Measurements from ENCODE around the gene ZNF217. TPM values are rescaled to one million over a fixed set of nuclear protein-coding genes. Genes with fewer than 3 reads are reported as not detected.
"Not testable (repeated sequence)": the region's sequence is repeated elsewhere in the genome, so short reads cannot be mapped to it uniquely, and the experiment has no call there.

The ZNF217 gene
- polyA plus RNA-seq, 3 donors, result 10.5 to 41.5 (median 24.4) TPM

GRCh38 chr20:53551719-53552571, 41.7 kb downstream of the ZNF217 start:
- Mint-ChIP-seq H3K36me3 (peaks cover 0 to 12% of the 10 kb centered on the region in 2 donors), H3K27ac (peak overlapping the region in 1 of 7 donors; percentile 63)
- H2AFZ ChIP-seq (ENCODE audit: insufficient read depth, low read depth, low read length, poor library complexity, severe bottlenecking); H3K4me3 Mint-ChIP-seq; H3K36me3 ChIP-seq (replicated peaks in 1 of 2; ENCODE audit: control insufficient read depth in 1 of 2, insufficient read depth in 2 of 2, low read length in 2 of 2); H4K20me1 ChIP-seq (ENCODE audit: insufficient read depth, low read length); H3K9me3 ChIP-seq (replicated peaks in 1 of 2; ENCODE audit: control insufficient read depth in 1 of 2, insufficient read depth in 1 of 2, low read length in 2 of 2); DNase-seq; H3K4me2 ChIP-seq (replicated peaks; ENCODE audit: extremely low read depth, low read length, poor library complexity, severe bottlenecking); H3K27ac ChIP-seq (ENCODE audit: low read depth in 1 of 2, low read length in 2 of 2); H3K27me3 Mint-ChIP-seq (ENCODE audit: low read depth in 3 of 3); H3K27me3 ChIP-seq (ENCODE audit: control insufficient read depth in 2 of 2, insufficient read depth in 2 of 2, low read length in 2 of 2); H3K9me3 Mint-ChIP-seq; H3K9ac ChIP-seq (ENCODE audit: insufficient read depth, low read length, poor library complexity, severe bottlenecking); H3K4me1 Mint-ChIP-seq; H3K4me1 ChIP-seq (ENCODE audit: control insufficient read depth in 1 of 2, insufficient read depth in 2 of 2, low read length in 2 of 2); H3K4me3 ChIP-seq (replicated peaks in 1 of 3; ENCODE audit: low read depth in 2 of 3, low read length in 3 of 3); intact Hi-C loops (cut with micrococcal nuclease); H3K79me2 ChIP-seq (ENCODE audit: insufficient read depth, low read length): not testable (repeated sequence)
- 91% methylated on average over 4 of the region's 12 CpGs for WGBS (ENCODE audit: insufficient coverage)

GRCh38 chr20:53550280-53551187, 43.1 kb downstream of the ZNF217 start:
- no peak overlapping the region for H3K4me3 ChIP-seq (replicated peaks in 1 of 3; ENCODE audit: low read depth in 2 of 3, low read length in 3 of 3)

More at GRCh38 chr20:53550280-53551187, 43.1 kb downstream of the ZNF217 start:
- H2AFZ ChIP-seq (ENCODE audit: insufficient read depth, low read depth, low read length, poor library complexity, severe bottlenecking), result no peak overlapping the region
- no peak overlapping the region for H3K4me2 ChIP-seq (replicated peaks; ENCODE audit: extremely low read depth, low read length, poor library complexity, severe bottlenecking)
- H3K79me2 ChIP-seq (ENCODE audit: insufficient read depth, low read length), result no peaks in the 10 kb centered on the region
- H3K27me3 Mint-ChIP-seq (ENCODE audit: low read depth in 3 of 3), result peaks cover 0 to 5% (median 2%) of the 10 kb centered on the region in 3 donors
- peaks cover 0 to 6% (median 0%) of the 10 kb centered on the region in 7 donors for H3K9me3 Mint-ChIP-seq
- no peaks in the 10 kb centered on the region for H3K27me3 ChIP-seq (ENCODE audit: control insufficient read depth in 2 of 2, insufficient read depth in 2 of 2, low read length in 2 of 2)
- 70% methylated on average over 4 of the region's 11 CpGs for WGBS (ENCODE audit: insufficient coverage)
- H3K4me3 Mint-ChIP-seq, result no peak overlapping the region
- H3K4me1 ChIP-seq (ENCODE audit: control insufficient read depth in 1 of 2, insufficient read depth in 2 of 2, low read length in 2 of 2), result no peaks in the 10 kb centered on the region
- H3K27ac Mint-ChIP-seq, result peak overlapping the region in 1 of 7 donors; percentile 21
- intact Hi-C loops (cut with micrococcal nuclease), result no loop called here
- H3K27ac ChIP-seq (ENCODE audit: low read depth in 1 of 2, low read length in 2 of 2), result no peak overlapping the region
- no peak overlapping the region for H3K9ac ChIP-seq (ENCODE audit: insufficient read depth, low read length, poor library complexity, severe bottlenecking)
- peaks cover 0 to 7% of the 10 kb centered on the region in 2 donors for H3K36me3 Mint-ChIP-seq
- no peak for DNase-seq
- peaks cover 7% of the 10 kb centered on the region for H3K4me1 Mint-ChIP-seq
- no peaks in the 10 kb centered on the region for H4K20me1 ChIP-seq (ENCODE audit: insufficient read depth, low read length)
- H3K9me3 ChIP-seq (replicated peaks in 1 of 2; ENCODE audit: control insufficient read depth in 1 of 2, insufficient read depth in 1 of 2, low read length in 2 of 2), result no peaks in the 10 kb centered on the region
- no peak for TF ChIP-seq CTCF (IDR thresholded peaks at IDR 0.05)
- no peaks in the 10 kb centered on the region for H3K36me3 ChIP-seq (replicated peaks in 1 of 2; ENCODE audit: control insufficient read depth in 1 of 2, insufficient read depth in 2 of 2, low read length in 2 of 2)

All from CD14-positive monocyte (primary cell).